Activated T-cell treated with anti-CD3 and anti-CD28 coated beads, Interleukin-2, amount 50 U/mL, for 1 hour (primary cell): Measurements from ENCODE around the gene SMARCB1.

Experiments used
- DNase-seq: peaks from one replicate; pipeline ENCODE4 v3.0.0-alpha.2; 2020

The SMARCB1 gene

DNA sequence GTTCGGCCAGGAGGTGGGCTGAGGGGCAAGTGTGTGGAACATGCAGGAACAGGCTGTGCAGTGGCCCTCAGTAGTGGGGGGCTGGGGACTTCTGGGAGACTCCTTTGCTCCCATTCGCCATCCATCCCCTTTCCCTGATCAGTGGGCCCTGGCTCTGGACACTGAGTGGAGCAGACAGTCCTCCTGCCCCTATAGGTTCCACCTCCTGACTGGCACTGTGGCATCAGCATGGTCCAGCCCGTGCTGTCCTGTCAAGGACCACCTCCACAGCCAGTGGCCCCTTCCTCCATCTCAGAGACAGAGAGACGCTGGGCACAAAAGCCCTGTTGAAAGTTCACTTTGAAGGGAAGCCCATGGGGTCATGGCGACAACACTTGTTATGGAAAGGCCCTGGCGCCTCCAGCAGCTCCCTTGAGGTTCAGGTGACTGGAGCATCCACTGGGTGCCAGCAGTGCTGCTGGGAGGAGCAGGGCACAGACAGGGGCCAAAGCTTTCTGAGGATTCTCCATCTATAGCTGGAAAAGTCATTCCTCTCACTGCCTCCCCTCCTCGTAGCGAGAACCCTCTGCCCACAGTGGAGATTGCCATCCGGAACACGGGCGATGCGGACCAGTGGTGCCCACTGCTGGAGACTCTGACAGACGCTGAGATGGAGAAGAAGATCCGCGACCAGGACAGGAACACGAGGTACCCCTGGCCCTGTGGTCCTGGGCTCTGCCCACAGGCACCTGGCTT, 46.4 kb downstream of the SMARCB1 start:
- no peak for DNase-seq

DNA sequence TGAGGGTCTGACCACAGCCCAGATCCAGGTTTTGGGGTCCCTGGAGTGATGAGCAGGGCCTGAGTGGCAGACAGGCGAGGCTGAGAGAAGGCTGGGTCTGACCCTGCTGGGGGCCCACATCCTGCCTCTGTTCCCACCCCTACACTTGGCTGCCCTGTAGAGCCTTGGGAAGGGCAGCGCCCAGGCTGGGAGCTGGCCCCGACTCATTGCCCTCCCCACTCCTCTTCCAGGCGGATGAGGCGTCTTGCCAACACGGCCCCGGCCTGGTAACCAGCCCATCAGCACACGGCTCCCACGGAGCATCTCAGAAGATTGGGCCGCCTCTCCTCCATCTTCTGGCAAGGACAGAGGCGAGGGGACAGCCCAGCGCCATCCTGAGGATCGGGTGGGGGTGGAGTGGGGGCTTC, 47.1 kb downstream of the SMARCB1 start:
- no peak for DNase-seq

DNA sequence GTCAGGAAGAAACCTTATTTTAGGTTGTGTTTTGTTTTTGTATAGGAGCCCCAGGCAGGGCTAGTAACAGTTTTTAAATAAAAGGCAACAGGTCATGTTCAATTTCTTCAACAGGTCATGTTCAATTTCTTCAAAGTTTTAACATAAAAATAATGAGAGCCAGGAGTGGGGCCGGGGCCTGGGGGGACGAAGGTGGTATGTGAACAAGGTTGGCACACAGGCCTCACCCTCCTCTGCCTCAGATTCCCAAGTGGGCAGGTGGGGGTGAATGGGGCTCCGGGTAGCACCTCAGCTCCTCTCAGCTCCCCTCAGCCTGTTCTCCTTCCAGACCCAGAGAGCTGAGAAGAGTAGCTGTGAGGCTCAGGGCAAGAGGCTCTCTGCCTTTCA, 47.6 kb downstream of the SMARCB1 start:
- DNase-seq = no peak

GRCh38 chr22:23834793-23835483, 48.2 kb downstream of the SMARCB1 start:
- no peak for DNase-seq

- DNase-seq = no peak
Measured at GRCh38 chr22:23835484-23836144, 48.8 kb downstream of the SMARCB1 start.

DNA sequence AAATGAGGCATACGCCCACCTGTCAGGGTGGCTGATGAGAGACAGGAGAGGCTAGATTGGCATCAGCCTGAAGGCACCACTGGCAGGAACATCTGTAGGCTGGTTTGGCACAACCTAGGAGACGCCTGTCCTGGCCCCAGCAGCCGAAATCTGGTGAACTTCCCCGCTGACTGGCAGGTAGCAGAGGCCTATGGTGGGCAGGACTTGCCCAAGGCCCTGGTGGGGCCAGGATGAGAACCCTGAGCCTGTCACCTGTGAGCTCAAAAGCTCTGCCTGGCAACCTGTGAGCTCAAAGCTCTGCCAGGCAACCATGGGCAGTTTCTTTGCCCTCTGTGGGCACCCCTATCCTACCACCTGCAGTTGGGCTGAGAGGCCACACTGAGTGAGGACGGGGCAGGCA, 49.5 kb downstream of the SMARCB1 start:
- DNase-seq = no peak

DNA sequence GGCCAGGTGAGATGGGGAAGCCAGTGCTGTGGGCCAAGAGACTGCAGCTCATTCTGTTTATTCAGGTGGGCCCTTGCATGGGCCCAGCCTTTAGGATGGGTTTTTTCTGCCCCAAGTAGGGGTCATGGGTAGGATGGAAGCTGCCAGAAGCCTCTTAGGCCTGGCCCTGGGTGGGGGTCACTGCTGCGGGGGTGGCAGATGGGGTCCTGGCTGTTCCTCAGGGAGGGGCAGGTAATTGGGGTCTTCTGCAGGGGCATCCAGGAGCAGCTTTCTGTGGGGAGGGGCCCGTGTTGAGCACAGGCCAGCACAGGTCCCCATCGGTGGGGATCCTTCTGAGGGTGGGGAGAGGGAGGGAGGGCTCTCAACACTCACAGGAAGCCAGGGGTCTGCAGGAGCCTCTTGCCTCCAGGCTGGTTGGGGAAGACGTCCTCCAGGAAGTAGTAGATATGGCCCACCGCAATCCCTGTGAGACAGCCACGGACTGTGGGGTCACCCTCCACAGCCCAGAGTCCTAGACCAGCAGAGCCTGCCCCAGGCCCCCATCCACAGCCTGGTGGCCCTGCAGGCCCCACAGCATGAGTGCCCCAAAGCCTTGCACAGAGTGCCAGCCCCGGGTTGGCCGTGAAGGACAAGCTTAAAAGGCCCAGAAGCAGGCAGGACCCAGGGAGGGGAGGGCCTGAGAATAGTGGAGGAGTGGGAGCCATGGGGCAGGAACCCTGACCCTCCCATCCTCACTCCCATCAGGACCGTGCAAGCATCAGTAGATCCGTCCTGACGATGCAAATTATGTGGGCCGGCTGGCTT, 50.1 kb downstream of the SMARCB1 start:
- no peak for DNase-seq

- DNase-seq = no peak
Measured at GRCh38 chr22:23837496-23837859, 50.7 kb downstream of the SMARCB1 start.

DNA sequence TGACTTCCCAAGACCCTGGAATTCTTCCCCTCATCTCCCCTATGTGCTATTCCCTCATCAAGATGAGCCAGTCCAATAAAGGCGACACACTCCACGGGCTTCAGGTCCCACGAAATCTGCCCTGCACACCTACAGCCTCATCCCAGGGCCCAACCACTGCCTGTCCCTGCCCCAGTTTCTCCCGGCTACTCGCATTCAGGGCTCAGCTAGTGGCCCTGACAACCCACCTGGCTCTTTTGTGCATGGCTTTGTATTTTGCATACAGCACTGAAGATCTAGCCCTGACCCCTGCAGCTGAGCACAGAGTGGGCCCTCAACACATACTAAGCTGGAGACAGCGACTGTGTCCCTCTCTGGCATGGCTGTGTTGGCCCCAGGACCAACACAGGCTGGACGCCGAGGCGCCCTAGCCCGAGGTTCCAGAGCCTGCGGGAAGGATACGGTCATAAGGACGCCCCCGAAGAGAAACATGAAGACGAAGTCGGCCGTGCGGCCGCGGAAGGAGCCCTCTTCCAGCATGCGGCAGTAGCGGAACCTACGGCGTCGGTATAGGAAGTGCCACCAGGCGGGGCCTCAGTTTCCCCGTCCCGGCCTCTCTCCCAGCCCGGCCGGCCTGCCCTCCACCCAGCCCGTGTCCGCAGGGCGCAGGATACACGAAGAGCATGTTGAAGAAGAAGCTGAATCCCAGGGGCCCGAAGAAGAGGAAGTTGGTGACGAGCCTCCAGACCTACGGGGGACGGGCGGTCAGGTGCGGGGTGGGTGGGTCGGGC, 51.3 kb downstream of the SMARCB1 start:
- DNase-seq = no peak

GRCh38 chr22:23838681-23839468, 52.1 kb downstream of the SMARCB1 start, which contains the start of gene DERL3:
Gene DERL3 (minus strand): TSS chr22:23839006. CDS start chr22:23838987, 19 bp downstream.
- DNase-seq = peak; percentile 91

DNA sequence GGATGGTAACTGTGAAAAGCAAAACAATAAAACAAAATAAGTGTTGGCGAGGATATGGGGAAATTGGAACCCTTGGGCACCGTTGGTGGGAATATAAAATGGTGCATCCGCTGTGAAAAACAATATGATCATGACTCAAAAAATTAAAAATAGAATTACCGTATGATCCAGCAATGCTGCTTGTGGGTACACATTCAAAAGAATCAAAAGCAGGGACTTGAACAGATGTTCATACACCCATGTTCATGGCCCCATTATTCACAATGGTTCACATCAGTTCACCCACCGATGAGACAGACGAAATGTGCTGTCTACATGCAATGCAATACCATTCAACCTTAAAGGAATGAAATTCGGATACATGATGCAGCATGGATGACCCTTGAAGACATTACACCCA, 53.3 kb downstream of the SMARCB1 start:
- no peak for DNase-seq

DNA sequence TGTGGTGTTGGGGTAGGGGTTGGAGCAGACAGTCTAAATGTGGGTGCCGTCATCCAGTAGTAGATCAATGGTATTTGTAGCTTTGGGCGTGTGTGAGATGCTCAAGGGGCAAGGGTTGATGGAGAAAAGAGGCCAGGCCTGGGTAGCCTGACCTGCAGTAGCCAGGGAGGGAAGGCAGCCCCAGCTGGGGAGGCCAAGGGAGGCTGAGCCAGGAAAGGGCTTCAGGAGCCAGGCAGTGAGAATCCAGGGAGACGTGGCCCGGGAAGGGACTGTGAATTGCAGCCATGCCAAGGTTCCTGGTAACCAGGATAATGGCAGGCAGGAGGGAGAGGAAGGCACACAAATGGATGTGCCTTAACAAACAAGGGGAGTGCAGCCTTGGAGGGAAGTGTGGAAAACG, 54.5 kb downstream of the SMARCB1 start:
- no peak for DNase-seq

DNA sequence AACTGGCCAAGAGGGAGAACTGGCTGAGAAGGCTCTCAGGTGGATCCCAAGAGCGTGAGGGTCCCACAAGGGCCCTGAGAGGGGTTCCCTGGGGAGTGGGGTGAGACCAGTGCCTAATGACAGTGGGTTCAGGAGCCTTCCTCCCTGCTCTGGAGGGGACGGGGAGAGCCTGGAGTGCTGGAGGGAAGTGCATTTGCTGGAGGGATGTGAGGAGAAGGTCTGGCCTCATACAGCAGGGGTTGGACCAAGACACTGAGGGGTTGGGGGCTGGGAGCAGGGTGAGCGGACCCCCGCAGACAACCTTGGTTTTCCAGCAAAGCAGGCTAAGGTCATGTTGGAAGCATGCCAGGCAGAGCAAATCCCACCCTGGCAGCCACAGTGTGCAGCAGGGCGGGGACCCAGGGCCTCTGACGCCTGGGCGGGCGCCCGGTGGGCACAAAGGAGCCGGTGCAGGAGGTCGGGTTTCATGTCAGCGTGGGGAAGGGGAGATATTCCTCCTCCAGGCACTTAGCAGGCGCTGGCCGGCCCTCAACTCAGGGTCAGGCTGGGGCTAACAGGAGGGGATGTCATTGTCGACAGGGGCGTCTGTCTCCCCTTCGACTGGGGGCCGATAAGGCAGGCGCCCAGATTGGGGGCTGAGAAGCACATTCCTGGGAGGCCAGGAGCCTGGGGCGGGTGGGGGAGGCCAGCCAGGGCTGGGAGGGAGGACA, 55.1 kb downstream of the SMARCB1 start:
- no peak for DNase-seq

- DNase-seq = no peak
Measured at GRCh38 chr22:23842599-23842998, 55.8 kb downstream of the SMARCB1 start.

DNA sequence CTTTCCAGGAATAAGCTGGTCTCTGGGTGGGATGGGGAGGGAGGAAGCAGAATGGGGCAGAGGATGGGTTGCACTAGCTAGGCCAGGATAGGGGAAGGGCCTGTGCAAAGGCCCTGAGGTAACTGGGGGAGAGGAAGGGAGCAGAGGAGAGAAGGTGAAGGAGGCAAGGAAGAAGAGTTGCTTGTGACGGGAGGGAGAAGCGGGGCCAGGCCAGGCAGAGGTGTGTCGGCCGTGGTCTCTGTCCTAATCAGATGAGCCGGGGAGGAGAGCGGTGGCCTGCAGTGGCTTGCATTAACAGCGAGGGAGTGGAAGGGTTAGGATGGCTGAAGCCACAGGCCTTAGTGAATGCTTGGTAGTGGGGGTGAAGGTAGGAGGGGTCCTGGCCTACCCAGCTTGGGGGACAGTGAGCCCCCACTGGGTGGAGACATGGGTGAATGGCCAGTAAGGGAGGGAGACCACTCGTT, 58.0 kb downstream of the SMARCB1 start:
- DNase-seq = no peak

DNA sequence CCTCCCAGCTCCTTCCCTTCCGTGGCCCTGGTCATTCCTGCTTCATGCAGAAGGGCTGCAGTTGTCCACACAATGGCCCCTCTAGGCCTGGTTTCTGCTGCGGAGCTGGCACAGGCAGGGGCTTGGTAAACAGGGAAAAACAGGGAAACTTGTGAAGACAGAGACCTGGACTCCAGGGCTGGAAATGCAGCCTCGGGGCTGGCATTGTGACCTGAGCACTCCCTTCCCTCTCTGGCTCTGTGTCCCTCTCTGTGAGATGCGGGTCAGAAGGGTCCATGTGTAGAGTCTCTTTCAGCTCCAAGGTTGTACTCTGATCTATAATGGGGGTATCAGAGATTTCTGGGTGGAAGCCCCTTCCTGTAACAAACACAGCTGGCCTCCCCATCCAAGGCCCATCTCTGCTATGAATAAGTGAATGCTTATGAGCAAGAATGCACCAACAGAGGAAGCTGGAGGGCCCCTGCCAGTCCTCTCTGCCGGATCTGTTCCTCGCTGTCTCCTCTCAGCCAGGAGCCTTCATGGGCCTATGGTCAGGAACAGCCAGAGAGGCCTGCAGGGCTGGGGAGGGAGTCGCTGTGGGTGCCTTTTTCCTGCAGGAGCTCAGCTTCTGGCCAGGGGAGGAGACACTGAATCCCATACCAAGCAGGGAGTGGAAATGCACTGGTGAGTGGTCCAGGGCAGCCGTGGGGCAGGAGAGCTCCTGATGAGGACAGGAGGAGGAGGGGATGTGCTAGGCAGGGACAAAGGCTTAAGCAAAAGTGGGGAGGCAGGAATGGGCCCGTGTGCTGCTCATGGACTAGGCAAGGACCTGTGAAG, 58.7 kb downstream of the SMARCB1 start:
- DNase-seq = no peak

- DNase-seq = no peak
Measured at GRCh38 chr22:23846081-23846469, 59.3 kb downstream of the SMARCB1 start.

- DNase-seq = no peak
Measured at GRCh38 chr22:23847310-23847920, 60.6 kb downstream of the SMARCB1 start.
